Trophoblast cell (in vitro differentiated cells and primary cell): Measurements from ENCODE around the gene GRM8.
"Not testable (repeated sequence)": the region's sequence is repeated elsewhere in the genome, so short reads cannot be mapped to it uniquely, and the experiment has no call there.

Experiments used
- DNase-seq, 2 donors: peaks; one replicate each; pipeline ENCODE4 v3.0.0-alpha.2; 2016
- H2AFZ ChIP-seq: 2 replicates; pipeline ENCODE4 v1.6.1; 2013; ENCODE audit warnings: low read length, moderate library complexity, mild to moderate bottlenecking; ENCODE audit not compliant: insufficient read depth, poor library complexity
- H2AK5ac ChIP-seq: 2 replicates; pipeline ENCODE4 v1.6.1; 2013; ENCODE audit warnings: mild to moderate bottlenecking, low read length
- H2BK120ac ChIP-seq: 2 replicates; pipeline ENCODE4 v1.6.1; 2013; ENCODE audit warnings: low read length, mild to moderate bottlenecking, moderate library complexity; ENCODE audit not compliant: insufficient read depth, poor library complexity
- H2BK12ac ChIP-seq: 2 replicates; pipeline ENCODE4 v1.6.1; 2013; ENCODE audit warnings: mild to moderate bottlenecking, low read length, moderate library complexity
- H2BK5ac ChIP-seq: 2 replicates; pipeline ENCODE4 v1.6.1; 2013; ENCODE audit warnings: low read length, low read depth, moderate library complexity, mild to moderate bottlenecking; ENCODE audit not compliant: poor library complexity
- H3K14ac ChIP-seq: 2 replicates; pipeline ENCODE4 v1.6.1; 2013; ENCODE audit warnings: mild to moderate bottlenecking, low read length
- H3K18ac ChIP-seq: 2 replicates; pipeline ENCODE4 v1.6.1; 2013; ENCODE audit warnings: mild to moderate bottlenecking, low read length
- H3K23ac ChIP-seq: 2 replicates; pipeline ENCODE4 v1.6.1; 2013; ENCODE audit warnings: low read length
- H3K27ac ChIP-seq: 2 replicates; pipeline ENCODE4 v1.5.1; 2013; ENCODE audit warnings: low read depth, mild to moderate bottlenecking, inconsistent platforms, low read length, moderate library complexity
- H3K27me3 ChIP-seq: 2 replicates; pipeline ENCODE4 v1.6.1; 2013; ENCODE audit warnings: inconsistent platforms, mild to moderate bottlenecking, low read length, moderate library complexity; ENCODE audit not compliant: insufficient read depth
- H3K36me3 ChIP-seq, 2 experiments: 1 replicate in 1 of 2; 2 replicates in 1 of 2; pipeline ENCODE4 v1.6.1; 2013; ENCODE audit warnings: low read length in 2 of 2, mild to moderate bottlenecking in 2 of 2, moderate library complexity in 1 of 2; ENCODE audit not compliant: insufficient read depth in 2 of 2, control insufficient read depth in 1 of 2
- H3K4ac ChIP-seq: 2 replicates; pipeline ENCODE4 v1.6.1; 2013; ENCODE audit warnings: low read depth, mild to moderate bottlenecking, low read length, moderate library complexity
- H3K4me1 ChIP-seq, 2 experiments: 1 replicate in 1 of 2; 2 replicates in 1 of 2; pipeline ENCODE4 v1.6.1; 2013; ENCODE audit warnings: low read length in 2 of 2, mild to moderate bottlenecking in 2 of 2, moderate library complexity in 1 of 2; ENCODE audit not compliant: insufficient read depth in 2 of 2, control insufficient read depth in 1 of 2
- H3K4me2 ChIP-seq: 2 replicates; pipeline ENCODE4 v1.6.1; 2013; ENCODE audit warnings: inconsistent platforms, mild to moderate bottlenecking, low read length, moderate library complexity
- H3K4me3 ChIP-seq: 2 replicates; pipeline ENCODE4 v1.5.1; 2013; ENCODE audit warnings: mild to moderate bottlenecking, low read depth, low read length, inconsistent platforms
- H3K79me1 ChIP-seq: one replicate; pipeline ENCODE4 v1.6.1; 2013; ENCODE audit warnings: low read length
- H3K79me2 ChIP-seq: 2 replicates; pipeline ENCODE4 v1.6.1; 2013; ENCODE audit warnings: low read length, mild to moderate bottlenecking; ENCODE audit not compliant: control insufficient read depth, insufficient read depth, poor library complexity
- H3K9ac ChIP-seq: 2 replicates; pipeline ENCODE4 v1.6.1; 2013; ENCODE audit warnings: mild to moderate bottlenecking, low read length
- H3K9me3 ChIP-seq: 2 replicates; pipeline ENCODE4 v1.6.1; 2013; ENCODE audit warnings: low read depth, mild to moderate bottlenecking, control low read depth, inconsistent platforms, low read length; ENCODE audit not compliant: insufficient read depth
- H4K12ac ChIP-seq: 2 replicates; pipeline ENCODE4 v1.6.1; 2013; ENCODE audit warnings: low read depth, mild to moderate bottlenecking, low read length, moderate library complexity
- H4K8ac ChIP-seq: 2 replicates; pipeline ENCODE4 v1.6.1; 2013; ENCODE audit warnings: low read depth, mild to moderate bottlenecking, low read length, moderate library complexity
- H4K91ac ChIP-seq: one replicate; pipeline ENCODE4 v1.6.1; 2013; ENCODE audit warnings: low read depth, mild to moderate bottlenecking, low read length, moderate library complexity
- WGBS: extraction: QIAGEN DNeasy Blood & Tissue Kit; methylation state at CpG from one replicate; pipeline ENCODE4 v1.1.7; 2013; ENCODE audit warnings: missing lambda C conversion rate; ENCODE audit not compliant: insufficient read length, insufficient coverage; ENCODE audit errors: extremely low coverage; 5-methylcytosine and 5-hydroxymethylcytosine counted together

The GRM8 gene

GRCh38 chr7:126881908-126882307 lies 370.8 kb downstream of the GRM8 start:
- H3K27me3 ChIP-seq, H3K4me1 ChIP-seq, H3K14ac ChIP-seq, H4K12ac ChIP-seq, H2BK120ac ChIP-seq, H2BK12ac ChIP-seq, H3K9me3 ChIP-seq, H3K4me2 ChIP-seq, H2AFZ ChIP-seq, H4K91ac ChIP-seq, H3K27ac ChIP-seq, H3K4me3 ChIP-seq, H2AK5ac ChIP-seq, H3K36me3 ChIP-seq, H3K79me2 ChIP-seq, H3K4ac ChIP-seq, H3K18ac ChIP-seq, H2BK5ac ChIP-seq, H3K23ac ChIP-seq, H3K79me1 ChIP-seq, DNase-seq, H4K8ac ChIP-seq, H3K9ac ChIP-seq: not testable (repeated sequence)
- no CpG with 5 or more reads among the region's 2 CpGs for WGBS

GRCh38 chr7:126881315-126881714 lies 371.4 kb downstream of the GRM8 start:
- H3K36me3 ChIP-seq, result no peaks in the 10 kb centered on the region
- H3K9me3 ChIP-seq, result no peaks in the 10 kb centered on the region

DNA sequence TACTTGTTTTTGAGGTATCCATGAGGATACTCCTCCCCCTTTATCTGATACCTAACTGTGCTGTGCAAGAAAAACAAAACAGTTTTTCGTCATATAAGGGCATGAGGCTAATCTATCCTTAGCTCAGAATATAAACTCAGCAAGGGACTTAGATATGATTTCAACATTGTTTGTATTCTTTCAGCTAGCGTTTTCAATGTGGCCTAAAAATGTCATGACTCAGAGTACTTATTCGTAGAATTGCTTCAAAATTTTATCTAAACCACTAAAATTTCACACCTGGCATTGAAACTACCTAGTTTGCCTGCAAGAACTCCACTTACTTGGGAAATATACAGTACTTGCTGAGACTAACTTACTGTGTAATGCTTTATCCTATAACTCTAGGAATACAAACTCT lies 376.2 kb downstream of the GRM8 start:
- H2AK5ac ChIP-seq, H3K4me2 ChIP-seq, H3K4ac ChIP-seq, H3K23ac ChIP-seq, H3K9me3 ChIP-seq, H3K9ac ChIP-seq, H3K14ac ChIP-seq, H2AFZ ChIP-seq, H4K12ac ChIP-seq, H3K79me2 ChIP-seq, H3K36me3 ChIP-seq, H4K8ac ChIP-seq, H4K91ac ChIP-seq, H3K27ac ChIP-seq, H2BK12ac ChIP-seq, H3K18ac ChIP-seq, H3K4me3 ChIP-seq, H2BK120ac ChIP-seq, H3K4me1 ChIP-seq, H3K27me3 ChIP-seq, H3K79me1 ChIP-seq, H2BK5ac ChIP-seq: not testable (repeated sequence)
- WGBS, result no CpG with 5 or more reads among the region's 3 CpGs
- peak in 1 of 2 donors; percentile 58 for DNase-seq

More at GRCh38 chr7:126881315-126881714, 371.4 kb downstream of the GRM8 start:
- Histone ChIP-seq H2BK120ac (no peak overlapping the region), H2BK12ac (no peak overlapping the region), H3K18ac (no peak overlapping the region), H3K27ac (no peak overlapping the region), H3K14ac (no peak overlapping the region), H4K12ac (no peak overlapping the region), H2AFZ (no peak overlapping the region), H3K23ac (no peak overlapping the region), H3K27me3 (no peaks in the 10 kb centered on the region), H3K79me2 (no peaks in the 10 kb centered on the region), H3K79me1 (no peaks in the 10 kb centered on the region), H3K4me2 (no peak overlapping the region), H3K4me1 (no peaks in the 10 kb centered on the region), H2AK5ac (no peak overlapping the region), H3K4me3 (no peak overlapping the region), H4K91ac (no peak overlapping the region), H2BK5ac (no peak overlapping the region), H4K8ac (no peak overlapping the region), H3K9ac (no peak overlapping the region), H3K4ac (no peak overlapping the region)
- WGBS, result no CpG with 5 or more reads among the region's 4 CpGs
- no peak for DNase-seq

- no peaks in the 10 kb centered on the region for H3K79me2 ChIP-seq
- no peak overlapping the region for H3K14ac ChIP-seq
- no peak overlapping the region for H2BK120ac ChIP-seq
- no peak overlapping the region for H2AK5ac ChIP-seq
- H4K8ac ChIP-seq, result no peak overlapping the region
- H3K23ac ChIP-seq, result no peak overlapping the region
- no peak overlapping the region for H3K4ac ChIP-seq
- no peak overlapping the region for H4K91ac ChIP-seq
- no peaks in the 10 kb centered on the region for H3K9me3 ChIP-seq
- H3K9ac ChIP-seq, result no peak overlapping the region
- H3K4me3 ChIP-seq, result no peak overlapping the region
- no peak overlapping the region for H2BK5ac ChIP-seq
- H3K36me3 ChIP-seq, result no peaks in the 10 kb centered on the region
- no peak overlapping the region for H3K4me2 ChIP-seq
- H3K27me3 ChIP-seq, result no peaks in the 10 kb centered on the region
- H3K18ac ChIP-seq, result no peak overlapping the region
- no peaks in the 10 kb centered on the region for H3K79me1 ChIP-seq
- no peak overlapping the region for H2AFZ ChIP-seq
- H4K12ac ChIP-seq, result no peak overlapping the region
- DNase-seq, result peak in 1 of 2 donors; percentile 52
- no peak overlapping the region for H3K27ac ChIP-seq
- WGBS, result no CpG with 5 or more reads among the region's 2 CpGs
- H3K4me1 ChIP-seq, result no peaks in the 10 kb centered on the region
- no peak overlapping the region for H2BK12ac ChIP-seq
Measured at GRCh38 chr7:126856691-126857291, 395.9 kb downstream of the GRM8 start.
